ENCODE measurements around the gene TLR4. TPM values are rescaled to one million over a fixed set of nuclear protein-coding genes. Genes with fewer than 3 reads are reported as not detected.

Gene TLR4
- total and polyA plus RNA-seq, 4 experiments from 2014 or later = 0.08 to 0.83 (median 0.55) TPM; not detected in 1

GRCh38 chr9:117714282-117714681 is 10.1 kb downstream of the TLR4 start:
- Mint-ChIP-seq H3K36me3 (no peaks in the 10 kb centered on the region), H3K27me3 (peaks cover 0 to 2% of the 10 kb centered on the region in 2 donors), H3K4me3 (no peak overlapping the region), H3K27ac (no peak overlapping the region), H3K4me1 (no peaks in the 10 kb centered on the region), H3K9me3 (peaks cover 0 to 4% (median 0%) of the 10 kb centered on the region in 8 donors)
- Histone ChIP-seq H3K27me3 (ENCODE audit: insufficient read depth, low read length) (no peaks in the 10 kb centered on the region), H3K4me1 (ENCODE audit: insufficient read depth, low read length) (no peaks in the 10 kb centered on the region), H3K36me3 (ENCODE audit: insufficient read depth, low read length) (no peaks in the 10 kb centered on the region), H3K27ac (ENCODE audit: low read depth, low read length) (no peak overlapping the region), H3K4me3 (ENCODE audit: low read length in 2 of 2) (no peak overlapping the region), H3K9me3 (ENCODE audit: control insufficient read depth in 1 of 2, low read length in 2 of 2) (no peaks in the 10 kb centered on the region)
- CTCF ChIA-PET (ENCODE audit: partially characterized antibody) = interaction anchor here (0.7 kb wide), 1 partner anchor 10 kb away, joined by 3 read pairs; no protein-coding TSS in a partner anchor
- intact Hi-C loops (cut with micrococcal nuclease) = no loop called here
- POLR2A ChIA-PET (ENCODE audit: partially characterized antibody) = no interaction called here
- no peak for DNase-seq

- intact Hi-C loops (cut with micrococcal nuclease) = no loop called here
- Histone ChIP-seq H3K9me3 (ENCODE audit: control insufficient read depth in 1 of 2, low read length in 2 of 2) (no peaks in the 10 kb centered on the region), H3K4me3 (ENCODE audit: low read length in 2 of 2) (no peak overlapping the region), H3K27ac (ENCODE audit: low read depth, low read length) (no peak overlapping the region), H3K4me1 (ENCODE audit: insufficient read depth, low read length) (no peaks in the 10 kb centered on the region), H3K27me3 (ENCODE audit: insufficient read depth, low read length) (no peaks in the 10 kb centered on the region), H3K36me3 (ENCODE audit: insufficient read depth, low read length) (no peaks in the 10 kb centered on the region)
- H3K27ac Mint-ChIP-seq = no peak overlapping the region
- no peak for DNase-seq
- no peaks in the 10 kb centered on the region for H3K36me3 Mint-ChIP-seq
- no peak overlapping the region for H3K4me3 Mint-ChIP-seq
- peaks cover 0 to 4% (median 0%) of the 10 kb centered on the region in 8 donors for H3K9me3 Mint-ChIP-seq
- CTCF ChIA-PET (ENCODE audit: partially characterized antibody) = no interaction called here
- H3K27me3 Mint-ChIP-seq = peaks cover 0 to 2% of the 10 kb centered on the region in 2 donors
- POLR2A ChIA-PET (ENCODE audit: partially characterized antibody) = no interaction called here
- H3K4me1 Mint-ChIP-seq = no peaks in the 10 kb centered on the region
Observed at GRCh38 chr9:117715411-117715989, 11.3 kb downstream of the TLR4 start.

- no peak overlapping the region for H3K4me3 ChIP-seq (ENCODE audit: low read length in 2 of 2)
Observed at GRCh38 chr9:117718085-117718484, 13.9 kb downstream of the TLR4 start.

GRCh38 chr9:117718701-117719100 is 14.5 kb downstream of the TLR4 start:
- no peaks in the 10 kb centered on the region for H3K9me3 ChIP-seq (ENCODE audit: control insufficient read depth in 1 of 2, low read length in 2 of 2)
- no peaks in the 10 kb centered on the region for H3K4me1 Mint-ChIP-seq
- H3K27ac ChIP-seq (ENCODE audit: low read depth, low read length) = no peak overlapping the region
- H3K27me3 Mint-ChIP-seq = peaks cover 0 to 2% of the 10 kb centered on the region in 2 donors
- DNase-seq = no peak
- intact Hi-C loops (cut with micrococcal nuclease) = no loop called here
- no peak overlapping the region for H3K27ac Mint-ChIP-seq
- no peaks in the 10 kb centered on the region for H3K4me1 ChIP-seq (ENCODE audit: insufficient read depth, low read length)
- no peak overlapping the region for H3K4me3 ChIP-seq (ENCODE audit: low read length in 2 of 2)
- ChIA-PET POLR2A (ENCODE audit: partially characterized antibody) (no interaction called here), CTCF (ENCODE audit: partially characterized antibody) (no interaction called here)
- H3K27me3 ChIP-seq (ENCODE audit: insufficient read depth, low read length) = no peaks in the 10 kb centered on the region
- H3K4me3 Mint-ChIP-seq = no peak overlapping the region
- H3K36me3 ChIP-seq (ENCODE audit: insufficient read depth, low read length) = no peaks in the 10 kb centered on the region
- H3K9me3 Mint-ChIP-seq = peaks cover 0 to 3% (median 0%) of the 10 kb centered on the region in 8 donors
- H3K36me3 Mint-ChIP-seq = no peaks in the 10 kb centered on the region

More at GRCh38 chr9:117718085-117718484, 13.9 kb downstream of the TLR4 start:
- Mint-ChIP-seq H3K4me1 (no peaks in the 10 kb centered on the region), H3K4me3 (no peak overlapping the region), H3K9me3 (peaks cover 0 to 2% (median 0%) of the 10 kb centered on the region in 8 donors), H3K27ac (no peak overlapping the region), H3K36me3 (no peaks in the 10 kb centered on the region), H3K27me3 (peaks cover 0 to 2% of the 10 kb centered on the region in 2 donors)
- POLR2A ChIA-PET (ENCODE audit: partially characterized antibody) = no interaction called here
- DNase-seq = no peak
- intact Hi-C loops (cut with micrococcal nuclease) = no loop called here
- H3K4me1 ChIP-seq (ENCODE audit: insufficient read depth, low read length) = no peaks in the 10 kb centered on the region
- H3K27me3 ChIP-seq (ENCODE audit: insufficient read depth, low read length) = no peaks in the 10 kb centered on the region
- H3K36me3 ChIP-seq (ENCODE audit: insufficient read depth, low read length) = no peaks in the 10 kb centered on the region
- H3K27ac ChIP-seq (ENCODE audit: low read depth, low read length) = no peak overlapping the region
- H3K9me3 ChIP-seq (ENCODE audit: control insufficient read depth in 1 of 2, low read length in 2 of 2) = no peaks in the 10 kb centered on the region
- CTCF ChIA-PET (ENCODE audit: partially characterized antibody) = no interaction called here

- no peak for DNase-seq
- POLR2A ChIA-PET (ENCODE audit: partially characterized antibody) = no interaction called here
- no peaks in the 10 kb centered on the region for H3K36me3 Mint-ChIP-seq
- no peaks in the 10 kb centered on the region for H3K4me1 ChIP-seq (ENCODE audit: insufficient read depth, low read length)
- H3K27ac Mint-ChIP-seq = no peak overlapping the region
- H3K27me3 ChIP-seq (ENCODE audit: insufficient read depth, low read length) = no peaks in the 10 kb centered on the region
- intact Hi-C loops (cut with micrococcal nuclease) = no loop called here
- H3K4me1 Mint-ChIP-seq = no peaks in the 10 kb centered on the region
- H3K27me3 Mint-ChIP-seq = peaks cover 0 to 2% of the 10 kb centered on the region in 2 donors
- no peaks in the 10 kb centered on the region for H3K36me3 ChIP-seq (ENCODE audit: insufficient read depth, low read length)
- H3K4me3 Mint-ChIP-seq = no peak overlapping the region
- peaks cover 0 to 4% (median 0%) of the 10 kb centered on the region in 8 donors for H3K9me3 Mint-ChIP-seq
- no peaks in the 10 kb centered on the region for H3K9me3 ChIP-seq (ENCODE audit: control insufficient read depth in 1 of 2, low read length in 2 of 2)
- no peak overlapping the region for H3K4me3 ChIP-seq (ENCODE audit: low read length in 2 of 2)
- no peak overlapping the region for H3K27ac ChIP-seq (ENCODE audit: low read depth, low read length)
- CTCF ChIA-PET (ENCODE audit: partially characterized antibody) = no interaction called here
Observed at GRCh38 chr9:117719161-117719920, 15.1 kb downstream of the TLR4 start.

GRCh38 chr9:117720066-117720465 is 15.9 kb downstream of the TLR4 start:
- Histone ChIP-seq H3K9me3 (ENCODE audit: control insufficient read depth in 1 of 2, low read length in 2 of 2) (no peaks in the 10 kb centered on the region), H3K27ac (ENCODE audit: low read depth, low read length) (no peak overlapping the region), H3K4me3 (ENCODE audit: low read length in 2 of 2) (no peak overlapping the region), H3K4me1 (ENCODE audit: insufficient read depth, low read length) (no peaks in the 10 kb centered on the region), H3K27me3 (ENCODE audit: insufficient read depth, low read length) (no peaks in the 10 kb centered on the region), H3K36me3 (ENCODE audit: insufficient read depth, low read length) (no peaks in the 10 kb centered on the region)
- DNase-seq = no peak
- intact Hi-C loops (cut with micrococcal nuclease) = no loop called here
- Mint-ChIP-seq H3K9me3 (peaks cover 0 to 4% (median 0%) of the 10 kb centered on the region in 8 donors), H3K27ac (no peak overlapping the region), H3K4me3 (no peak overlapping the region), H3K36me3 (no peaks in the 10 kb centered on the region), H3K4me1 (no peaks in the 10 kb centered on the region), H3K27me3 (peaks cover 0 to 2% of the 10 kb centered on the region in 2 donors)
- ChIA-PET POLR2A (ENCODE audit: partially characterized antibody) (no interaction called here), CTCF (ENCODE audit: partially characterized antibody) (no interaction called here)

GRCh38 chr9:117720555-117720954 is 16.4 kb downstream of the TLR4 start:
- no peak overlapping the region for H3K27ac Mint-ChIP-seq
- H3K4me1 Mint-ChIP-seq = no peaks in the 10 kb centered on the region
- Histone ChIP-seq H3K4me3 (ENCODE audit: low read length in 2 of 2) (no peak overlapping the region), H3K36me3 (ENCODE audit: insufficient read depth, low read length) (no peaks in the 10 kb centered on the region), H3K9me3 (ENCODE audit: control insufficient read depth in 1 of 2, low read length in 2 of 2) (no peaks in the 10 kb centered on the region), H3K27me3 (ENCODE audit: insufficient read depth, low read length) (no peaks in the 10 kb centered on the region), H3K4me1 (ENCODE audit: insufficient read depth, low read length) (no peaks in the 10 kb centered on the region), H3K27ac (ENCODE audit: low read depth, low read length) (no peak overlapping the region)
- H3K36me3 Mint-ChIP-seq = no peaks in the 10 kb centered on the region
- no peak for DNase-seq
- ChIA-PET CTCF (ENCODE audit: partially characterized antibody) (no interaction called here), POLR2A (ENCODE audit: partially characterized antibody) (no interaction called here)
- intact Hi-C loops (cut with micrococcal nuclease) = no loop called here
- H3K27me3 Mint-ChIP-seq = peaks cover 0 to 2% of the 10 kb centered on the region in 2 donors
- H3K9me3 Mint-ChIP-seq = peaks cover 0 to 4% (median 0%) of the 10 kb centered on the region in 8 donors
- H3K4me3 Mint-ChIP-seq = no peak overlapping the region
